ENCODE data around the gene PCDHGA5.
"Not testable (repeated sequence)": the region's sequence is repeated elsewhere in the genome, so short reads cannot be mapped to it uniquely, and the experiment has no call there.

PCDHGA5 gene

GRCh38 chr5:141363952-141364660 is at the start of gene PCDHGA5:
TSS of gene PCDHGA5 (plus strand) at chr5:141364162. CDS start at chr5:141364331, 169 bp downstream.
- no peak for DNase-seq

DNA sequence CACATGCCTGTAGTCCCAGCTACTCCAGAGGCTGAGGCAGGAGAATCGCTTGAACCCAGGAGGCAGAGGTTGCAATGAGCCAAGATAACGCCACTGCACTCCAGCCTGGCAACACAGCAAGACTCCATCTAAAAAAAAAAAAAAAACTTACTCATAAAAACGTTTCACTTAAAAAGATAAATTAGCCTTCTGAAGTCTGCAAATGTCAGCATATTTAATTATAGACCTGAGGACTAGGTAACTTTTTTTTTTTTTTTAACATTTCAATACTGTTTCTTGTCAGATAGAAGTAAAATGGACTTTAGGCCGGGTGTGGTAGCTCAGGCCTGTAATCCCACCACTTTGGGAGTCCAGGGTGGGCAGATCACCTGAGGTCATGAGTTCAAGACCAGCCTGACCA is 47.0 kb upstream of the PCDHGA5 start:
- DNase-seq: not testable (repeated sequence)

GRCh38 chr5:141319202-141319601 is 44.8 kb upstream of the PCDHGA5 start:
- DNase-seq: no peak

DNA sequence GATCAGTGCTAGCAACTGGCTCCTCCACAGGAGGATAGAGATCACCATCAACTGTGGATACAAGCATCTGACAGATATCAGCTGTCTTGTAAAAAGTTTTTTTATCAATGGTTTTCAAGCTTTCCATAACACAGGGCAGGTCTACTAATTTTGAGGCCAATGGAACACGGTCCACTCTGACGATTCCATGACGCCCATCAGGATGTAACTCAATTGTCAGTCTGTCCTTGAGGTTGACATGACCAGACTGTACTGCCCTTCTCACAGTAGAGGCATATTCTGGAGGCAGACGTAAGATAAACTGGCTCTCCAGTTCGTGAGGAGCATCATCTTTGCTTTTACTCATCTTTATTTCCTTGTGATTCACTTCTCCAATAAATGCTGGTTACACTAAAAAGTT is 44.3 kb upstream of the PCDHGA5 start:
- DNase-seq: no peak

- DNase-seq: peak; percentile 92
Measured at GRCh38 chr5:141320225-141321169, 43.5 kb upstream of the PCDHGA5 start, which contains the start of gene TAF7. TSS of gene TAF7 (minus strand) at chr5:141320784. CDS start at chr5:141320044, 740 bp downstream.

DNA sequence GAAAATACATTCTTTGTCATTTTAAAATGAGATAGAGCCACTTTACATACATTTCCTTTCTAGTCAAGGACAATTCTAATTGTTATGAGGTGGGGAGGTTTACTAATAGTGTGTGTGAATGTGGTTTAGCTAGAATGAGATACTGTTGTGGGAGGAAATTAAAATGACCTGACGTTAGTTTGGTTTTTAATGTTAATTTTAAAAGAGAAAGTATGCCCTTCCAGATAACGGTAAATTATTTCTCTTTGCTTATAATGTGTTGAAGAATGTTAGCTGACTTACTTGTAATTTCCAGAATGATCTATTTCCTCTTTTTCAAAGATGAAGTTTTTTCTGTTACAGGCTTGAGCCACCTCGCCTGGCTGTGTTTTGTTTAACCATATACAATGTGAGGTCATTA is 41.7 kb upstream of the PCDHGA5 start:
- no peak for DNase-seq

- DNase-seq: peak; percentile 78
Measured at GRCh38 chr5:141326088-141326854, 37.7 kb upstream of the PCDHGA5 start.

DNA sequence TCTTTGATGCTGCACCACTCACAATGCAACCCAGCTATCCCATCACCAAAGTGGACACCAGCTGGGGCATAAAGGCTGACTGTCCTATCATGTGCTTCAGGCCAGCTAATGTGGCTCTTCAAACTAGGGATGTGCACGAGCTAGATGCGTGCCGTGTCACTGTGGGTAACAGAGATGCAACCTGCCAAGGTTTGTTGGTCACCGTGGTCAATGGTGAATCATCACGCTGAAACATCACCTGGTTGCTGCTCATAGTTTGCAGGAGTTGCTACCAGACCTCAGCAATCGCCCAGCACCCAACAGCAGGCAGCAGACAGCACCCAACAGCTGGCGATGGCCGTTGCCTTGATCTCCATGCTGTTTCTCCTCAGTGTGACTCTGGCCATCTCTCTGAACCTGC is 35.7 kb upstream of the PCDHGA5 start:
- DNase-seq: no peak

DNA sequence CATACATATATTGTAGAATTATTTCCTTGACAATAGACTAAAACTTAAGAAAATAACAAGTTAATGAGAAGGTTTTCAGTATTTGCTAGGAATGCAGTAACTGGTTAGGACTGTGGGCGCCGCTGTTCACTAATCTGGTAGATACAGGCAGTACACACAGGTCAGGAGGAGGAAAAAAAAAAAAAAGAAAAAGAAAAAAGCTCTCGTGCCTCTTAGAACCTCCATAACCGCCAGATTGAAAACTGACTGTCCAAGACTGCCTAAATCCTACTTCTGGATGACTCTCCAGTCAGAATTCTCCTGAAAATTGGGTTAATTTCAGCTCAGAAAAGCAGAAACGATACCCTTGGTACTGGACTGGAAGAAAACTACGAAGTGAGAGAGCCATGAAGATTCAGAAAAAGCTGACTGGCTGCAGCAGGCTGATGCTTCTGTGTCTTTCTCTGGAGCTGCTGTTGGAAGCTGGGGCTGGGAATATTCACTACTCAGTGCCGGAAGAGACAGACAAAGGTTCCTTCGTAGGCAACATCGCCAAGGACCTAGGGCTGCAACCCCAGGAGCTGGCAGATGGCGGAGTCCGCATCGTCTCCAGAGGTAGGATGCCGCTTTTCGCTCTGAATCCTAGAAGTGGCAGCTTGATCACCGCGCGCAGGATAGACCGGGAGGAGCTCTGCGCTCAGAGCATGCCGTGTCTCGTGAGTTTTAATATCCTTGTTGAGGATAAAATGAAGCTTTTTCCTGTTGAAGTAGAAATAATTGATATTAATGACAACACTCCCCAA is 33.5 kb upstream of the PCDHGA5 start, which contains the start of gene PCDHGA1:
Gene PCDHGA1, plus strand, starts transcription at position 216 of the 782 bp plus-strand sequence.
- peak; percentile 25 for DNase-seq

- not testable (repeated sequence) for DNase-seq
Measured at GRCh38 chr5:141332571-141332970, 31.4 kb upstream of the PCDHGA5 start.

DNA sequence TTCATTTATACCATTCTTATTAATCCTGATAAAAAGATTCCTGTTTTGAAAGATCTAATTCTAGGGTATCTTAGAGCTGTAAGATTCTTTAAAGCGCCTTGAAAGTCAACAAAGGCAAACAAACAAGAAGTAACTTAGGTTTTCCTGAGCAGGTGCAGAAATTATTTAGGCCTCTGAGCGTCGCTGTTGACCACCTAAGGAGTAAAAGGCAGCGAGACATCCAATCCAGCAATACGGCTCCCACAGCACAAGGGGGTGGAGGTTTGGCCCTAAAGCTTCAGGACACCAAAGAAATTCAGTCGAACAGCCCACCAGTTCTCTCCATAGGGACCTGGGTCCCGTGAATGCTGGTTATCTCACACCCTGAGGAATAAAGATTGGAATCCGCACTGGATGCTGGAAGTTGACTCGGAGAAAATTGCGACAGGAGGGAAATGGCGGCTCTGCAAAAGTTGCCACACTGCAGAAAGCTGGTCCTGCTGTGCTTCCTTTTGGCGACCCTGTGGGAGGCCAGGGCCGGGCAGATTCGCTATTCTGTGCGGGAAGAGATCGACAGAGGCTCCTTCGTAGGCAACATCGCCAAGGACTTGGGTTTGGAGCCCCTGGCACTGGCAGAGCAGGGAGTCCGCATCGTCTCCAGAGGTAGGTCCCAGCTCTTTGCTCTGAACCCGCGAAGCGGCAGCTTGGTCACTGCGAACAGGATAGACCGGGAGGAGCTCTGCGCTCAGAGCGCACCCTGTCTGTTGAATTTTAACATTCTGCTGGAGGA is 25.2 kb upstream of the PCDHGA5 start, which contains the start of gene PCDHGA2:
Gene PCDHGA2, plus strand, starts transcription at position 223 of the 769 bp plus-strand sequence.
- no peak for DNase-seq

- DNase-seq: not testable (repeated sequence)
Measured at GRCh38 chr5:141340781-141341354, 23.1 kb upstream of the PCDHGA5 start.

- DNase-seq: no peak
Measured at GRCh38 chr5:141342773-141343172, 21.2 kb upstream of the PCDHGA5 start.

- no peak for DNase-seq
Measured at GRCh38 chr5:141343242-141343952, 20.6 kb upstream of the PCDHGA5 start, which contains the start of gene PCDHGA3. TSS of gene PCDHGA3 (plus strand) at chr5:141343829. CDS start at chr5:141344034, 205 bp downstream.

DNA sequence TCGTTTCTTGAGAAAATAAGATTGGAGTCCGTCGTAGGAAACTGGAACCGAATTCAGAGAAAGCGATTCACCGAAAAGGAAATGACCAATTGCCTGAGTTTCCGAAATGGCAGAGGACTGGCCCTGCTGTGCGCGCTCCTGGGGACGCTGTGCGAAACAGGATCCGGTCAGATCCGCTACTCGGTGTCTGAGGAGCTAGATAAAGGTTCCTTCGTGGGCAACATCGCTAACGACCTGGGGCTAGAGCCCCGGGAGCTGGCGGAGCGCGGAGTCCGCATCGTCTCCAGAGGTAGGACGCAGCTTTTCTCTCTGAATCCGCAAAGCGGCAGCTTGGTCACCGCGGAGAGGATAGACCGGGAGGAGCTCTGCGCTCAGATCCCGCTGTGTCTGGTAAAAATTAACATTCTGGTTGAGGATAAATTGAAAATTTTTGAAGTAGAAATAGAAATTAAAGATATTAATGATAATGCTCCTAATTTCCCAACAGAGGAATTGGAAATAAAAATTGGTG is 20.0 kb upstream of the PCDHGA5 start:
- DNase-seq: no peak

GRCh38 chr5:141345327-141345726 is 18.6 kb upstream of the PCDHGA5 start:
- DNase-seq: no peak

- not testable (repeated sequence) for DNase-seq
Measured at GRCh38 chr5:141346017-141346416, 17.9 kb upstream of the PCDHGA5 start.

- peak; percentile 48 for DNase-seq
Measured at GRCh38 chr5:141349917-141350619, 13.9 kb upstream of the PCDHGA5 start, which contains the start of gene PCDHGB1. TSS of gene PCDHGB1 (plus strand) at chr5:141350099. CDS start at chr5:141350261, 162 bp downstream.

DNA sequence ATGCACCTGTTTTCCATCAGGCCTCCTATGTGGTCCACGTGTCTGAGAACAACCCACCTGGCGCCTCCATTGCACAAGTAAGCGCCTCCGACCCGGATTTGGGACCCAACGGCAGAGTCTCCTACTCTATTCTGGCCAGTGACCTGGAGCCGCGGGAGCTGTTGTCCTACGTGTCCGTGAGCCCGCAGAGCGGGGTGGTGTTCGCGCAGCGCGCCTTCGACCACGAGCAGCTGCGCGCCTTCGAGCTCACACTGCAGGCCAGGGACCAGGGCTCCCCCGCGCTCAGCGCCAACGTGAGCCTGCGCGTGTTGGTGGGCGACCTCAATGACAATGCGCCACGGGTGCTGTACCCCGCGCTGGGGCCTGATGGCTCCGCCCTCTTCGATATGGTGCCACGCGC is 12.4 kb upstream of the PCDHGA5 start:
- DNase-seq: no peak

Data from stimulated activated CD4-positive, alpha-beta T cell treated with anti-CD3 and anti-CD28 coated beads, Interleukin-15, amount 100 ng/mL, for 24 hours (primary cell).